Measurements from ENCODE around the gene SSBP2. TPM values are rescaled to one million over a fixed set of nuclear protein-coding genes. Genes with fewer than 3 reads are reported as not detected.

SSBP2 gene
- total and polyA plus RNA-seq, 4 donors = 17.2 to 99.9 (median 27.3) TPM

DNA sequence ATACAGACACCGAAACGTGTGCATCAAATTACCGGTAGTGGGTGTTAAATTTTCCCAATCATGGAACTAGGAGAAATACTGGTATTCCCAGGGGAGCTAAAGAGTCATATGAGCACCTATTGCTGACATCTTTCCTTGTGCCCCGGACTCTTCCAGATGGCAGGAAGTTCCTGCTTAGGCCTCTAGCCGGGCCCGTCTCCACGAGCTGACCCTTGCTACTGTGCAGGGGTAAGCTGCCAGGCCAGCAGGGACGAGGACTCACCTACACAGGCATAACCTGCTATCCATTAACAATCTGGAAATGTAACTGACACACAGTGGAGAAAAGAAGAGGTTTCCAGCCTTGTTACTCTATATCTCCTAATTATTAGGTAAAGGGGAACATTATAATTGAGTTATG, 16.2 kb upstream of the SSBP2 start:
- Histone ChIP-seq H3K9me3 (ENCODE audit: control insufficient read depth in 4 of 4, insufficient read depth in 3 of 4, low read length in 3 of 4) (no peaks in the 10 kb centered on the region), H3K27ac (ENCODE audit: low read depth in 1 of 2, low read length in 1 of 2) (no peak overlapping the region), H3K9ac (ENCODE audit: insufficient read depth in 1 of 2, low read length in 2 of 2) (no peak overlapping the region), H3K36me3 (ENCODE audit: control insufficient read depth in 4 of 4, insufficient read depth in 4 of 4, low read length in 4 of 4) (no peaks in the 10 kb centered on the region), H3K27me3 (ENCODE audit: control insufficient read depth in 3 of 3, insufficient read depth in 3 of 3, low read length in 2 of 3) (no peaks in the 10 kb centered on the region), H3K4me1 (ENCODE audit: control insufficient read depth in 5 of 5, insufficient read depth in 5 of 5, low read length in 5 of 5) (no peaks in the 10 kb centered on the region), H3K4me3 (no peak overlapping the region)
- ATAC-seq (ENCODE audit: insufficient read depth, low FRiP score) = no peak
- DNase-seq = no peak
- WGBS, 2 donors = 82 to 87% methylated on average over 8 of the region's 8 CpGs
- TF ChIP-seq, protein P1, sequence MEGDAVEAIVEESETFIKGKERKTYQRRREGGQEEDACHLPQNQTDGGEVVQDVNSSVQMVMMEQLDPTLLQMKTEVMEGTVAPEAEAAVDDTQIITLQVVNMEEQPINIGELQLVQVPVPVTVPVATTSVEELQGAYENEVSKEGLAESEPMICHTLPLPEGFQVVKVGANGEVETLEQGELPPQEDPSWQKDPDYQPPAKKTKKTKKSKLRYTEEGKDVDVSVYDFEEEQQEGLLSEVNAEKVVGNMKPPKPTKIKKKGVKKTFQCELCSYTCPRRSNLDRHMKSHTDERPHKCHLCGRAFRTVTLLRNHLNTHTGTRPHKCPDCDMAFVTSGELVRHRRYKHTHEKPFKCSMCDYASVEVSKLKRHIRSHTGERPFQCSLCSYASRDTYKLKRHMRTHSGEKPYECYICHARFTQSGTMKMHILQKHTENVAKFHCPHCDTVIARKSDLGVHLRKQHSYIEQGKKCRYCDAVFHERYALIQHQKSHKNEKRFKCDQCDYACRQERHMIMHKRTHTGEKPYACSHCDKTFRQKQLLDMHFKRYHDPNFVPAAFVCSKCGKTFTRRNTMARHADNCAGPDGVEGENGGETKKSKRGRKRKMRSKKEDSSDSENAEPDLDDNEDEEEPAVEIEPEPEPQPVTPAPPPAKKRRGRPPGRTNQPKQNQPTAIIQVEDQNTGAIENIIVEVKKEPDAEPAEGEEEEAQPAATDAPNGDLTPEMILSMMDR (IDR thresholded peaks at IDR 0.05; ENCODE audit: control extremely low read depth, extremely low read depth) = no peak

DNA sequence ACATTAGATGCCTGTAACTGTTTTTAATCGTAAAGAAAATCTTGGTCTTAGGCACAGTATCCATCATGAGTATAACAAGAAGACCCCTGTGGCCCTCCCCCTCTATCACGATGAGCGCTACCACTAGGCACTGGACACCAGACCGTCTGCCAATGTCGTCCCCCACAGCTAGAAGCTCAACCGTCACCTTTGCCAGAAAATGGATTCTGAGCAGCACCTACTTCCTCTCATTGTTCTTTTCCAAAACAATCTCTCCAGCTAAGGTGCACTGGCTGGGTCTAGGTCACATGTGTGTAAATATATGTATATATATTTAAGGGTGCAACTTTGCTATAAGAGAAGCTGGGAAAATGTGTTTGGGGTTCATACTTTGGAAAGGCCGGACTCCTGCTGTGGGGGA, 15.7 kb upstream of the SSBP2 start:
- Histone ChIP-seq H3K4me3 (no peak overlapping the region), H3K9me3 (ENCODE audit: control insufficient read depth in 4 of 4, insufficient read depth in 3 of 4, low read length in 3 of 4) (no peaks in the 10 kb centered on the region), H3K4me1 (ENCODE audit: control insufficient read depth in 5 of 5, insufficient read depth in 5 of 5, low read length in 5 of 5) (no peaks in the 10 kb centered on the region), H3K9ac (ENCODE audit: insufficient read depth in 1 of 2, low read length in 2 of 2) (no peak overlapping the region), H3K27me3 (ENCODE audit: control insufficient read depth in 3 of 3, insufficient read depth in 3 of 3, low read length in 2 of 3) (no peaks in the 10 kb centered on the region), H3K36me3 (ENCODE audit: control insufficient read depth in 4 of 4, insufficient read depth in 4 of 4, low read length in 4 of 4) (no peaks in the 10 kb centered on the region), H3K27ac (ENCODE audit: low read depth in 1 of 2, low read length in 1 of 2) (no peak overlapping the region)
- TF ChIP-seq, protein P1 (IDR thresholded peaks at IDR 0.05; ENCODE audit: control extremely low read depth, extremely low read depth) = no peak
- DNase-seq = no peak
- ATAC-seq (ENCODE audit: insufficient read depth, low FRiP score) = no peak
- WGBS, 2 donors = 84 to 93% methylated on average over 7 of the region's 7 CpGs

DNA sequence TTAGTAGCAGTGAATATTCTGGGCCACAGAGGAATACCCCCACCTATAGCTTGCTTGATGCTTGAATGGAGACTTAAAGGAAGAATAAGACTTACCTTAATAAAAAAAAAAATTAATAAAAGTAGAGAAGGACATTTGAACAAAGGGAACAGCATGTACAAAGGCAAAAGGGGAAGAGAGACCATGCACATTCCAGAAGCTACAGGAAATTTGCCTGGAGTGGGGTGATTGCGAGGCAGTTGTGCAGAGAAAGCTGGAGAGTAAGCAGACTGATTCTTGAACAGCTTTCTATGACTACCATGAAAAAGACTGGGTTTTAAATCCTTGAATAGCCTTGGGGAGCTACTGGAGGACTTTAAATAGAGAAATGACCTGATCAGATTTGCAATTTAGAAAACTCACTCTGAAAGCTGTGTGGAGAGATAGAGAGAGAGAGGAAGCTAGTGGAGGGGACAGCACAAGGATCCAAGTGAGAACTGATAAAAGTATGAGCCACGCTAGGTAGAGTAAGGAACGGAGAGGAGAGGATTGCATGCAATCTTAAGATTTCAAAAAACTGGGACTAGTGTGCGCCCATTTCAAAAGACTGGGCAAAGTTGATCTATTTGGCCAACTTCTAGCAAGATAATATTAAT, 12.5 kb upstream of the SSBP2 start:
- no peak for DNase-seq
- no peaks in the 10 kb centered on the region for H3K27me3 ChIP-seq (ENCODE audit: control insufficient read depth in 3 of 3, insufficient read depth in 3 of 3, low read length in 2 of 3)
- no peak overlapping the region for H3K4me3 ChIP-seq
- TF ChIP-seq, protein P1 (IDR thresholded peaks at IDR 0.05; ENCODE audit: control extremely low read depth, extremely low read depth) = no peak
- no peaks in the 10 kb centered on the region for H3K36me3 ChIP-seq (ENCODE audit: control insufficient read depth in 4 of 4, insufficient read depth in 4 of 4, low read length in 4 of 4)
- no peaks in the 10 kb centered on the region for H3K9me3 ChIP-seq (ENCODE audit: control insufficient read depth in 4 of 4, insufficient read depth in 3 of 4, low read length in 3 of 4)
- peaks cover 0 to 4% (median 0%) of the 10 kb centered on the region in 5 donors for H3K4me1 ChIP-seq (ENCODE audit: control insufficient read depth in 5 of 5, insufficient read depth in 5 of 5, low read length in 5 of 5)
- H3K27ac ChIP-seq (ENCODE audit: low read depth in 1 of 2, low read length in 1 of 2) = no peak overlapping the region
- H3K9ac ChIP-seq (ENCODE audit: insufficient read depth in 1 of 2, low read length in 2 of 2) = no peak overlapping the region
- 74 to 88% methylated on average over 4 of the region's 4 CpGs for WGBS, 2 donors
- no peak for ATAC-seq (ENCODE audit: insufficient read depth, low FRiP score)

DNA sequence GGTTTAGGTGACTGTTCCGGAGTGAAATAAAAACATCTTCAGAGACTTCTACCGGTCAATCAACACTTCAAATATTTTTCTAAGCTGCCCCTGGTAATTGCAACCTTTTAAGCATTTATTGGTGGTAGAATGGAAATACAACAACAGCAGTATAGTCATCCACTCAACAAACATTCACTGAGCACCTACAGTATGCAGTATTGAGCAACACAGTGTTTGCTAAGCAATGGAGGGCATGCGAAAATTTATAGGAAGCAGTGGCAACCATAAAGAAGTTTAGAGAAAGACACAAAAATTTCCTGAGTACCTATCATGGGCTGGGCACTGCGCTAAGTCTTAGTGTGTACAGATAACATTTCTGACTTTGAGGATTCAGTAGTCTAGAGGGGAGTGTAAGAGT, 12.0 kb upstream of the SSBP2 start:
- Histone ChIP-seq H3K4me1 (ENCODE audit: control insufficient read depth in 5 of 5, insufficient read depth in 5 of 5, low read length in 5 of 5) (peaks cover 0 to 4% (median 0%) of the 10 kb centered on the region in 5 donors), H3K4me3 (no peak overlapping the region), H3K27ac (ENCODE audit: low read depth in 1 of 2, low read length in 1 of 2) (no peak overlapping the region), H3K36me3 (ENCODE audit: control insufficient read depth in 4 of 4, insufficient read depth in 4 of 4, low read length in 4 of 4) (no peaks in the 10 kb centered on the region), H3K9ac (ENCODE audit: insufficient read depth in 1 of 2, low read length in 2 of 2) (no peak overlapping the region), H3K27me3 (ENCODE audit: control insufficient read depth in 3 of 3, insufficient read depth in 3 of 3, low read length in 2 of 3) (no peaks in the 10 kb centered on the region), H3K9me3 (ENCODE audit: control insufficient read depth in 4 of 4, insufficient read depth in 3 of 4, low read length in 3 of 4) (no peaks in the 10 kb centered on the region)
- TF ChIP-seq, protein P1 (IDR thresholded peaks at IDR 0.05; ENCODE audit: control extremely low read depth, extremely low read depth) = no peak
- ATAC-seq (ENCODE audit: insufficient read depth, low FRiP score) (no peak), DNase-seq (no peak)
- 76% methylated on average over 4 of the region's 4 CpGs for WGBS, 2 donors

Data from lung (tissue), 12 donors.